Breast epithelium (tissue), 4 donors: ENCODE measurements around the gene TMEM255B. TPM values are rescaled to one million over a fixed set of nuclear protein-coding genes. Genes with fewer than 3 reads are reported as not detected.

Source experiments
- DNase-seq, 2 donors: peaks; one replicate each; pipeline ENCODE4 v3.0.0-alpha.2; 2019; ENCODE audit warnings: low spot score in 2 of 2
- H3K27ac ChIP-seq, 2 donors: fragments of 200-600 bp; sonication (generic) in 1 of 2; one replicate each; pipeline ENCODE4 v1.5.1; 2016 to 2019; ENCODE audit warnings: mild to moderate bottlenecking in 1 of 2
- H3K27me3 ChIP-seq, 2 donors: fragments of 200-600 bp; sonication (generic) in 1 of 2; one replicate each; pipeline versions ENCODE4 v1.5.1 to v1.6.0; 2017 to 2019; ENCODE audit warnings: control low read depth in 1 of 2, mild to moderate bottlenecking in 1 of 2
- H3K36me3 ChIP-seq: fragments of 200-600 bp; one replicate; pipeline ENCODE4 v1.5.1; 2019
- H3K4me1 ChIP-seq, 2 donors: fragments of 200-600 bp; sonication (generic); one replicate each; pipeline ENCODE4 v1.5.1; 2016 to 2019; ENCODE audit warnings: control low read depth in 1 of 2
- H3K4me3 ChIP-seq, 3 donors: fragments of 200-600 bp; sonication (generic); 1 replicate in 2 of 3; 2 replicates in 1 of 3; pipeline ENCODE4 v1.5.1; 2016 to 2019; ENCODE audit warnings: mild to moderate bottlenecking in 3 of 3, moderate library complexity in 2 of 3
- H3K9me3 ChIP-seq, 2 donors: fragments of 200-600 bp; sonication (generic) in 1 of 2; one replicate each; pipeline ENCODE4 v1.5.1; 2016 to 2019; ENCODE audit warnings: control low read depth in 1 of 2
- POLR2A ChIP-seq: fragments of 450-650 bp; IDR thresholded peaks from one replicate; pipeline ENCODE4 v1.6.1; 2016; ENCODE audit warnings: antibody characterized with exemption, mild to moderate bottlenecking, moderate library complexity
- POLR2AphosphoS5 ChIP-seq, 3 donors: sonication (generic); formaldehyde crosslinking; IDR thresholded peaks; one replicate each; pipeline ENCODE4 v1.6.1; 2017; ENCODE audit warnings: antibody characterized with exemption in 3 of 3
- intact Hi-C: fragments of 100-400 bp; cut with DNase I; formaldehyde crosslinking; loops from one replicate; pipeline ENCODE4 v1.15.1; 2023; ENCODE audit warnings: low total_unique reads
- total RNA-seq, 3 donors: library from RNA; depleted of rRNA; stranded (reverse); fragments of >200 nt; gene quantifications; one replicate each; pipeline ENCODE4 v1.1.0, GENCODE V29; 2016
- TF ChIP-seq, protein P1 (sequence below), 3 donors: fragments of 450-650 bp; IDR thresholded peaks; one replicate each; pipeline ENCODE4 v1.5.1; 2016 to 2017; ENCODE audit warnings: antibody characterized with exemption in 3 of 3, mild to moderate bottlenecking in 3 of 3, moderate library complexity in 3 of 3

The TMEM255B gene
- total RNA-seq, 3 donors from 2014 or later = 2.3 to 11.8 (median 5.2) TPM

DNA sequence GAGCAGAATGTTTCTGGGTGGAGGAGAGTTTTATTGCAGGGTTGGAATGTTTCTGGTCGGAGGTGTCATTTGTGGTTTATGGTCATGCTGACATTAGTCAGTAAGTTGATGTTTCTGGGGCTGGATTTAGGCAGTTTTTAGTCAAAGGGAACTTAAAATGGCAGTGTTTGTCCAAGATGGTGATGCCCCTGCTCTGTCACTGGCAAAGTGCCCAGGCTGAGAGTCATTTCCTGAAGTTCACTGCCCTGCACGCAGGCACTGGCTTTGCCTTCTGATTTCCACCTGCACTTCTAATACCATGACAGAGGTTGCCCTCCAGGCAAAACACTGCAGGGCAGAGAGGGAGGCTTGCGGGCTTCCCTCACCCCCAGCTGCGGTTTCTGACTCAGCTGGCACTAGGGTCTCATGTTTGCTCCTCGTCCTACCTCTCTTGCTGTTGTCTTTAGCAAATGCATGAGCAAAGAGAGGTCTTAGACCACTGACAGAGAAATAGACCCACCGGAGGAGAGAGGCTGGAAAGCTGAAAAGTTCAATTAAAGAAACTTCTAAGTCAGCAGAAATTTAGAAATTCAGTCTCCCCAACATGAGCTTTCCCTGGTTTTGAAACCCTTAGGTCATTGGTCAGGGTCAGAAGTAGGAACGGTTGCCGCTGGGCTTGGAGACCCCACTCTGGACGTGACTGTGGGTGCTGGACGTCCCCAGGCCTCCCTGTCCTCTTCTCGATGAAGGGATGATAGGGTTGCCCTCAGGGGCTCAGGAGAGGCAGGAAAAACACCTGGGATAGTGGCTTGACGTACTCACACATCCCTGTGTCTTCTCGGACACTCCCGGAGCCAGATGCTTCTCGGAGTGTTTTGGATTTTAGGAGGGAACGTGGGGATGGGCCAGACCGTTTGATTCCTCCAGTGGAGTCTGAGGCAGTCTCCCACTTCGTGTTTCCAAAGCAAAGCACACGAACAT lies 26.3 kb downstream of the TMEM255B start:
- Histone ChIP-seq H3K36me3 (no peaks in the 10 kb centered on the region), H3K27me3 (no peaks in the 10 kb centered on the region), H3K4me1 (no peaks in the 10 kb centered on the region), H3K27ac (no peak overlapping the region), H3K9me3 (no peaks in the 10 kb centered on the region), H3K4me3 (no peak overlapping the region)
- TF ChIP-seq, protein P1, sequence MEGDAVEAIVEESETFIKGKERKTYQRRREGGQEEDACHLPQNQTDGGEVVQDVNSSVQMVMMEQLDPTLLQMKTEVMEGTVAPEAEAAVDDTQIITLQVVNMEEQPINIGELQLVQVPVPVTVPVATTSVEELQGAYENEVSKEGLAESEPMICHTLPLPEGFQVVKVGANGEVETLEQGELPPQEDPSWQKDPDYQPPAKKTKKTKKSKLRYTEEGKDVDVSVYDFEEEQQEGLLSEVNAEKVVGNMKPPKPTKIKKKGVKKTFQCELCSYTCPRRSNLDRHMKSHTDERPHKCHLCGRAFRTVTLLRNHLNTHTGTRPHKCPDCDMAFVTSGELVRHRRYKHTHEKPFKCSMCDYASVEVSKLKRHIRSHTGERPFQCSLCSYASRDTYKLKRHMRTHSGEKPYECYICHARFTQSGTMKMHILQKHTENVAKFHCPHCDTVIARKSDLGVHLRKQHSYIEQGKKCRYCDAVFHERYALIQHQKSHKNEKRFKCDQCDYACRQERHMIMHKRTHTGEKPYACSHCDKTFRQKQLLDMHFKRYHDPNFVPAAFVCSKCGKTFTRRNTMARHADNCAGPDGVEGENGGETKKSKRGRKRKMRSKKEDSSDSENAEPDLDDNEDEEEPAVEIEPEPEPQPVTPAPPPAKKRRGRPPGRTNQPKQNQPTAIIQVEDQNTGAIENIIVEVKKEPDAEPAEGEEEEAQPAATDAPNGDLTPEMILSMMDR (IDR thresholded peaks at IDR 0.05) = no peak
- TF ChIP-seq POLR2A = no peak
- DNase-seq = no peak
- intact Hi-C loops = no loop called here

DNA sequence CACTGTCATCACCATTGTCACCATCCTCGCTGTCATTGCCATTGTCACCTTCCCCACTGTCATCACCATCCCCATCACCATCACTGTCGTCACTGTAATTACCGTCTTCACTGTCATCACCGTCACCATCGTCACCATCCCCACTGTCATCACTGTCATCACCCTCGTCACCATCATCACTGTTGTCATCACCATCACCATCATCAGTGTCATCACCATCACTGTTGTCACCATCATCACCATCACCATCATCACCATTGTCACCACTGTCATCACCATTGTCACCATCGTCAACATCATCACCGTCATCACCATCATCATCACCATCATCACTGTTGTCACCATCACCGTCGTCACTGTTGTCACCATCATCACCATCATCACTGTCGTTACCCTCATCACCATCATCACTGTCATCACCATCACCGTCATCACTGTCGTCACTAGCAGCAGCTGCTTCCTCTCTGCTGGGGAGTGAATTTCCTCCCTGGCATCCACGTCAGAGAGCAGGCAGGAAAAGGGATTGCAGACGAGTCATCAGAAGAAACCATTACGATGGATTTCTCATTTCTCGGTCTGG lies 27.3 kb downstream of the TMEM255B start:
- intact Hi-C loops = no loop called here
- Histone ChIP-seq H3K4me1 (no peaks in the 10 kb centered on the region), H3K27ac (no peak overlapping the region), H3K9me3 (no peaks in the 10 kb centered on the region), H3K27me3 (no peaks in the 10 kb centered on the region), H3K4me3 (no peak overlapping the region), H3K36me3 (no peaks in the 10 kb centered on the region)
- TF ChIP-seq POLR2AphosphoS5 (IDR thresholded peaks at IDR 0.05) (no peak), POLR2A (no peak)
- TF ChIP-seq, protein P1 (IDR thresholded peaks at IDR 0.05) = no peak
- DNase-seq = no peak

DNA sequence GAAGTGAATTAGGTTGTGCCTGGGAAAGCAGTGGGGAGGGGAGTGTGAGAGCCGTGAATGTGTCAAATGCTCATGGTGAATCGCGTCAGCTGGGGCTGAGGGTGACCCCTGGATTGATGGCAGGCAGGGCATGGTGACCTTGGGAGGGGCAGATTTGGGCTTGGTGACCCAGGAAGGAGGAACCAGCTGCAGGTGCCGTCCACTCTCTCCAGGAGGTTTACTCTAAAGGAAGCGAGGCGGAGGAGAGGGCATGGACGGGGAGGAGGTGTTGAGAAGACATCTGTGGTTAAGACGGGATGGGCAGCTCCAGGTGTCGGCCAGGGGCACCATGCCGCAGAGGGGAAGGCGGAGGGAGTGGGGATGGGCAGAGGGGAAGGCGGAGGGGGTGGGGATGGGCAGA lies 28.7 kb downstream of the TMEM255B start:
- no peak for DNase-seq
- no peaks in the 10 kb centered on the region for H3K4me1 ChIP-seq
- H3K36me3 ChIP-seq = no peaks in the 10 kb centered on the region
- intact Hi-C loops = no loop called here
- peaks cover 0 to 5% of the 10 kb centered on the region in 2 donors for H3K27me3 ChIP-seq
- no peak overlapping the region for H3K4me3 ChIP-seq
- no peak overlapping the region for H3K27ac ChIP-seq
- no peaks in the 10 kb centered on the region for H3K9me3 ChIP-seq
- TF ChIP-seq POLR2AphosphoS5 (IDR thresholded peaks at IDR 0.05) = no peak
- TF ChIP-seq, protein P1 (IDR thresholded peaks at IDR 0.05) = no peak
- no peak for TF ChIP-seq POLR2A

DNA sequence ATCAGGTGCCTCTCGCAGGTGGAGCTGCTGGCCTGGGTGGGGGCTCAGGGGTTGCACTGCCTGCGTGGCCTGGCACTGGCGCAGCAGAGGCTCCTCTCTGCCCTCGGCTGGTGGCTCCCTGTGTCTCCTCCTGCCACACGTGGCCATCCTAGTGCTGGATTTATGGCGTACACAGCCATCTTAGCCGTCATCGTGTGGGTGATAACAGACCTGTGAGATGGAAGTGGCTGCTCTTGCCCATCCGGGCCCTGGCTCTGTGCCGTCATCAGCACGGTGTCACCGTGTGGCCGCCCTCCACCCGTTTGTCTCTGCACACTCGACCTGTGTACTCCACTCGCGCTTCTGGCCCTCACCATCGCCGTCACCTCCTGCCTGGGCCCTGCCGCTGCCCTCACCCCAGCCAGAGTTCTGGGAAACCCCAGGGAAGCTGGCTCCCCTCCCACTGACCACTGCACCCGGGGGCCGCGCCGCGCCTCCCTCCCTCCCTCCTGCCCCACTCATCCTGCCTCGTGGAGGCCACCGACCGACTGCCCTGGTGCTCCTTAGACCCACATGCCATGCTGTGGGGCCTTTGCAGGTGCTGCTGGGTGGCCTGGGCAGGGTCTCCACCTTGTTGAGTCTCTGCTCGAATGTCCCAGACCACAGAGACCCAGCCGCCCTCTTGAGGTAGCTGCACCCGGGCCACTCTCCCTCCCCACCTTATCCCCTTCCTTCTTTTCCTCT lies 29.5 kb downstream of the TMEM255B start:
- Histone ChIP-seq H3K9me3 (no peaks in the 10 kb centered on the region), H3K27me3 (peaks cover 0 to 5% of the 10 kb centered on the region in 2 donors), H3K36me3 (no peaks in the 10 kb centered on the region), H3K4me3 (no peak overlapping the region), H3K4me1 (no peaks in the 10 kb centered on the region), H3K27ac (no peak overlapping the region)
- TF ChIP-seq, protein P1 (IDR thresholded peaks at IDR 0.05) = no peak
- TF ChIP-seq POLR2A (no peak), POLR2AphosphoS5 (IDR thresholded peaks at IDR 0.05) (no peak)
- no peak for DNase-seq
- intact Hi-C loops = no loop called here
